ENCODE results near the gene KLRF2.
A peak's percentile ranks its signal among the peaks of the same experiment; 100 is the strongest.

The KLRF2 gene

DNA sequence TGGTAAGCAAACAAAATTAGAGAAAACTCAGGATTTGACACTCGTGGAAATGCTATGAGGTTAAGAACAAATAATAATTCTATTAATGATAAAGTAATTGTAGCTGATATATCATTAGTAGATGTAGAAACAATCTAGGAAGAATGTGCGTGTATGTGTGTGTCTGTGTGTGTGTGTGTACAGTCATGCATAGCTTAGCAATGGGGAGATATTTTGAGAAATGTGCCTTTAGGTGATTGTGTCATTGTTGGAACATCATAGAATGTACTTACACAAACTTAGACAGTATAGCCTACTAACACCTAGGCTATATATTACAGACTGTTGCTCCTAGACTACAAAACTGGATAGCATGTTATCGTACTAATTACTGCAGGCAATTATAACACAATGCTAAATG lies 45.6 kb downstream of the KLRF2 start:
- TF ChIP-seq POU2F2 (IDR thresholded peaks at IDR 0.05; ENCODE audit: low read depth, low read length) (no peak), POLR2A (IDR thresholded peaks at IDR 0.05; ENCODE audit: low read depth, low read length) (no peak), POLR2AphosphoS5 (IDR thresholded peaks at IDR 0.05; ENCODE audit: low read depth, low read length) (no peak), PAX5 (IDR thresholded peaks at IDR 0.05; ENCODE audit: insufficient read depth, low read length, severe bottlenecking) (no peak), TAF1 (IDR thresholded peaks at IDR 0.05; ENCODE audit: low read depth, low read length) (no peak), SPI1 (IDR thresholded peaks at IDR 0.05; ENCODE audit: low read depth, low read length) (no peak)
- DNase-seq (ENCODE audit: insufficient read length, low spot score), result no peak
- FAIRE-seq, result peak; percentile 77

DNA sequence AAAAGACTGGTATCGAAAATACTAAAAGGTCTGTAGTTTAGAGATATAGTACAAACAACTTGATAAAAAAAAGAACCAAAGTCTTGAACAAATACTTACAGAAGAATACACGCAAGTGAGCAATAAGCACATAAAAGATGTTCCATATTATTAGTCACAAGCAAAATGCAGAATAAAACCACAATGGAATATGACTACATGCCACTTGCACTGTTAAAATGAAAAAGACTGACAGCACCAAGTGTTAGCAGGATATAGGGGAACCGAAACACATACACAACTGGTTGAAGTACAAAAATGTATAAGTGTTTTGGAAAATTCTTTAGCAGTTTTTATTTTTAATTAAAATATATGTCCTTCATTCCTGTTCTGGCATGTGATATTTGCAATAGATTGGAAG lies 47.3 kb downstream of the KLRF2 start:
- TF ChIP-seq SPI1 (IDR thresholded peaks at IDR 0.05; ENCODE audit: low read depth, low read length) (peak; percentile 28; the same call in 1 of the 2 replicates), POU2F2 (IDR thresholded peaks at IDR 0.05; ENCODE audit: low read depth, low read length) (no peak), PAX5 (IDR thresholded peaks at IDR 0.05; ENCODE audit: insufficient read depth, low read length, severe bottlenecking) (no peak), POLR2AphosphoS5 (IDR thresholded peaks at IDR 0.05; ENCODE audit: low read depth, low read length) (no peak), TAF1 (IDR thresholded peaks at IDR 0.05; ENCODE audit: low read depth, low read length) (no peak)
- no peak for DNase-seq (ENCODE audit: insufficient read length, low spot score)
- no peak for FAIRE-seq

DNA sequence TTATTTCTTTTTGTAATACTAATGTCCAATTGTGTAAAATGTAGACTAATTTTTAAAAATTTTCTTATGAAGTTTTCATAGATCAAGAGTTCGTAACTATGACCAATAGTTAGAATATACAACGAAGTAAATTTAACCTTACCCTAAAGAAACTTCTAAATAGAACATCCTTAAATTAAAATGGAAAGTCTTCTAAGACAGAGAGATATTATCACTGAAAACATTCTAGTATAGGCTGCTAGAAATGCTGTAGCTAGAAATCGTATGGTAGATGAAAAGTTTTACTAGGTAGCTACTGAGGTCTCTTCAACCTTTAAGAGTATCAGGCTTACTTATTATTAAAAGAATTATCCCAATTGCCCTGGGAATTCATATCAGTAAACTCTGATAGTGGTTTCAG lies 50.0 kb downstream of the KLRF2 start:
- FAIRE-seq, result no peak
- DNase-seq (ENCODE audit: insufficient read length, low spot score), result no peak
- TF ChIP-seq PAX5 (IDR thresholded peaks at IDR 0.05; ENCODE audit: insufficient read depth, low read length, severe bottlenecking) (no peak), POLR2A (IDR thresholded peaks at IDR 0.05; ENCODE audit: low read depth, low read length) (no peak), POLR2AphosphoS5 (IDR thresholded peaks at IDR 0.05; ENCODE audit: low read depth, low read length) (no peak), POU2F2 (IDR thresholded peaks at IDR 0.05; ENCODE audit: low read depth, low read length) (no peak)

DNA sequence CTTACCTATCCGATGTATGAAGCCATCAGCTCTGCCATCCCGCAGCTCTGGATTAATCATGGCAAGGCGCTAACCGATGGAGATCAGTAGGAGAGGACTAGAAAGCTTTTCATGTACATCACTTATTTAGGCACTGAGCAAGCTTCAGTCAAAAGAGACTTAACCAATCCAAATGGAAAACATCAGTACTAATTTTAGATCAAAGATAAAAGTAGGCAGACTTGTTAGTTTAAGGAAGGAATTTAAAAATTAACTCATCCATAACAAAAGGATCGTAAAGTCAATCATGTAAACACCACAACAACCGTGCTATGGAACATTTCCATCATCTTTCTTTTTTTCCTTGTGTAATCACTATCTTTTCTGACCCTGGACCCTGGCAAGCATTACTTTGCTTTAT lies 51.0 kb downstream of the KLRF2 start, which contains the start of gene CLEC2A:
TSS of gene CLEC2A (minus strand) at position 101 of the 400 bp plus-strand sequence. CDS start at position 60, 41 bp downstream.
- TF ChIP-seq POLR2A (IDR thresholded peaks at IDR 0.05; ENCODE audit: low read depth, low read length) (no peak), POU2F2 (IDR thresholded peaks at IDR 0.05; ENCODE audit: low read depth, low read length) (no peak), TAF1 (IDR thresholded peaks at IDR 0.05; ENCODE audit: low read depth, low read length) (no peak), PAX5 (IDR thresholded peaks at IDR 0.05; ENCODE audit: insufficient read depth, low read length, severe bottlenecking) (no peak), SPI1 (IDR thresholded peaks at IDR 0.05; ENCODE audit: low read depth, low read length) (no peak), POLR2AphosphoS5 (IDR thresholded peaks at IDR 0.05; ENCODE audit: low read depth, low read length) (no peak)
- no peak for FAIRE-seq

DNA sequence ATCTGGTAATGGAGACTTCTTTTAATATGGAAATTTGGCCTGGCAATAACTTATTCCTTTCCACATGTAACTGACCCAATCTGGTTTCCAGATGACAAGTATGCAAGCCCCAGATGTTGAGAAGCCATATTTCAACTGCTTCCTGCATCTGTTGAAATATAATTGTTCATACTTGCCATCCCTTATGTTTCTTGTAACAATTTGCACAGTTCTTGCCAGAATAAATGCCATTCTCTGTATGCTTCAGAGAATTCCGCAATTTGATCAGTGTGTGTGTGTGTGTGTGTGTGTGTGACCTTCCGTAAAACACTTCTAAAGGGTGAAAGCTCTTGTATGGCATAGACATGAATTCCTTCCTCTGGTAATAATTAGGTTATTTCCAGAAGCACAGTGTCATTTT lies 52.7 kb downstream of the KLRF2 start:
- FAIRE-seq, result no peak
- TF ChIP-seq POLR2A (IDR thresholded peaks at IDR 0.05; ENCODE audit: low read depth, low read length) (no peak), SPI1 (IDR thresholded peaks at IDR 0.05; ENCODE audit: low read depth, low read length) (no peak), POU2F2 (IDR thresholded peaks at IDR 0.05; ENCODE audit: low read depth, low read length) (no peak), TAF1 (IDR thresholded peaks at IDR 0.05; ENCODE audit: low read depth, low read length) (no peak), PAX5 (IDR thresholded peaks at IDR 0.05; ENCODE audit: insufficient read depth, low read length, severe bottlenecking) (no peak), POLR2AphosphoS5 (IDR thresholded peaks at IDR 0.05; ENCODE audit: low read depth, low read length) (no peak)
- no peak for DNase-seq (ENCODE audit: insufficient read length, low spot score)

More for the DNA sequence above, 51.0 kb downstream of the KLRF2 start, which contains the start of gene CLEC2A:
- DNase-seq (ENCODE audit: insufficient read length, low spot score), result no peak

DNA sequence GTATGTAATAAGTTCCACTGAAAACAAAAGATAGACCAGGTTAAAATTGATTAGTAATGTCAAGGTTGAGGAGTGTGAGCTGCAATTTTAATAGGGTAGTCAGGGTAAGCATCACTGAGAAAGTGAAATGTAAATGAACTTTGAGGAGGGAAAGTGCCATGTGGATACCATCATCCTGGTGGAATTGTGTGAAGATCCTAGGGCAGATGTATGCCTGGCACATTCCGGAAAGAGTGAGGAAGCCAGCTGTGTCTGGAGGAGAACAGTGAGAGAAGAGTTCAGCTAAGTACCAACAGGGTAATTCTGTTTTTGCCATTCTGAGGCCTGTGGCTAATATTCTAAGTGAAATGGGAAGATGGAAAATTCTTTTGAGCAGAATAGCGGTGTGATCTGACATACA lies 53.7 kb downstream of the KLRF2 start:
- TF ChIP-seq POLR2AphosphoS5 (IDR thresholded peaks at IDR 0.05; ENCODE audit: low read depth, low read length) (no peak), POU2F2 (IDR thresholded peaks at IDR 0.05; ENCODE audit: low read depth, low read length) (no peak), SPI1 (IDR thresholded peaks at IDR 0.05; ENCODE audit: low read depth, low read length) (no peak), PAX5 (IDR thresholded peaks at IDR 0.05; ENCODE audit: insufficient read depth, low read length, severe bottlenecking) (no peak), POLR2A (IDR thresholded peaks at IDR 0.05; ENCODE audit: low read depth, low read length) (no peak), TAF1 (IDR thresholded peaks at IDR 0.05; ENCODE audit: low read depth, low read length) (no peak)
- DNase-seq (ENCODE audit: insufficient read length, low spot score) (no peak), FAIRE-seq (no peak)

DNA sequence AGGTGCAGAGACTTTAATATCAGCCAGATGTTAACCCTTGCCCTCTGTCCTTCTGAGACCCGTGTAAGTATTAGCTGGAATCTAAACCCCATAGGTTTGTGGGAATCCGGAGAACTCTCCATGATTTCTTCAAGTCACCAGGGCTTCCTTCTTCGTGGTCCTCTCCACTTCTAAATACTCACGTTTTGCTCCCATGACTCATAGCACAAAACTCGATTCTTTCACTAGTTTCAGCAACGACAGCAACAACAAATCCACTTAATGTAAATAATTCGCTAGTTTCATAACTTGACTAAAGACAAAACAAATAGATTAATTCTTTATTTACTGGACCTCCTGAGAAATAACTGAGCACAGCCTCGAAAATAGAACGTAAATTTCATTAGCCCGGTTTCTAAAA lies 55.3 kb downstream of the KLRF2 start:
- DNase-seq (ENCODE audit: insufficient read length, low spot score) (no peak), FAIRE-seq (no peak)
- TF ChIP-seq POLR2A (IDR thresholded peaks at IDR 0.05; ENCODE audit: low read depth, low read length) (no peak), TAF1 (IDR thresholded peaks at IDR 0.05; ENCODE audit: low read depth, low read length) (no peak), POU2F2 (IDR thresholded peaks at IDR 0.05; ENCODE audit: low read depth, low read length) (no peak), PAX5 (IDR thresholded peaks at IDR 0.05; ENCODE audit: insufficient read depth, low read length, severe bottlenecking) (no peak), SPI1 (IDR thresholded peaks at IDR 0.05; ENCODE audit: low read depth, low read length) (no peak)

DNA sequence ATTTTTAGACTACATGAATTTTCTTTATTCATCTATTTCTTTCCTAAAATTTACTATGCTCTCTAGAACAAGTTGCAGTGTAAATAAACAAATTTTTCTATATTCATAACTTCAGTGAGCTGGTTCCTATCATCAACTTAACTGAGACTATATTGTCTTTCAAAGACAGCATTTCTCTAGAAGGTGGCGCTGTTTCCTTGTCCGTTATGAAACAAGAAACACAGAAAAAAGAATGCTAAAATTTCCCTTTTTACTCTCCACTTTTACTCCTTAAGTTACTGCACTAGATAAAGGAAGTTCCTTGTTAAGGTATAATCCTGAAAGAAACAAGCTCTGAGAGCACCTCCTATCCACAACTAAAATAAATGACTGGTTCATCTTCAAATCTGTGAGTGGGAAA lies 59.1 kb downstream of the KLRF2 start:
- FAIRE-seq, result no peak
- DNase-seq (ENCODE audit: insufficient read length, low spot score), result no peak
- TF ChIP-seq POLR2AphosphoS5 (IDR thresholded peaks at IDR 0.05; ENCODE audit: low read depth, low read length), result no peak
- no peak for TF ChIP-seq POLR2A (IDR thresholded peaks at IDR 0.05; ENCODE audit: low read depth, low read length)
- no peak for TF ChIP-seq TAF1 (IDR thresholded peaks at IDR 0.05; ENCODE audit: low read depth, low read length)
- no peak for TF ChIP-seq POU2F2 (IDR thresholded peaks at IDR 0.05; ENCODE audit: low read depth, low read length)
- TF ChIP-seq PAX5 (IDR thresholded peaks at IDR 0.05; ENCODE audit: insufficient read depth, low read length, severe bottlenecking), result no peak
- no peak for TF ChIP-seq SPI1 (IDR thresholded peaks at IDR 0.05; ENCODE audit: low read depth, low read length)

DNA sequence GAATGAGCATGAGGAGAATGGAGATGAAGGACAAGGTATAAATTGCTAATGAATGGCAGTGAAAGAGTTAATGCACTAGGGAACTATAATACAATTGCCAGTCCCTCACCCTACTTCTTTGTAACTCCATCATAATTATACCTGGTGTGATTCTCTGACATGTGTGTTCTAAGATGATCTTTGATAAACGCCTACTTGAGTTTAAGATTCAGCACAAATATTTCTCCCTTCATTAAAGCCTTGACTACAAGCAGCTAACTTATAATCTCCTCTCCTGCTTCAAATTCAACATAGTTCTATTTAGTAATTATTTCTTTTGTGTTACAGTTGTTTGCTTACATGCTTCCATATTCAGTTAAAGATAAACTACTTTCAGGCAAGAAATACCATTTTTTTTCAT lies 60.5 kb downstream of the KLRF2 start:
- no peak for DNase-seq (ENCODE audit: insufficient read length, low spot score)
- TF ChIP-seq TAF1 (IDR thresholded peaks at IDR 0.05; ENCODE audit: low read depth, low read length) (no peak), POLR2A (IDR thresholded peaks at IDR 0.05; ENCODE audit: low read depth, low read length) (no peak), POU2F2 (IDR thresholded peaks at IDR 0.05; ENCODE audit: low read depth, low read length) (no peak), SPI1 (IDR thresholded peaks at IDR 0.05; ENCODE audit: low read depth, low read length) (no peak), POLR2AphosphoS5 (IDR thresholded peaks at IDR 0.05; ENCODE audit: low read depth, low read length) (no peak), PAX5 (IDR thresholded peaks at IDR 0.05; ENCODE audit: insufficient read depth, low read length, severe bottlenecking) (no peak)
- FAIRE-seq, result no peak

DNA sequence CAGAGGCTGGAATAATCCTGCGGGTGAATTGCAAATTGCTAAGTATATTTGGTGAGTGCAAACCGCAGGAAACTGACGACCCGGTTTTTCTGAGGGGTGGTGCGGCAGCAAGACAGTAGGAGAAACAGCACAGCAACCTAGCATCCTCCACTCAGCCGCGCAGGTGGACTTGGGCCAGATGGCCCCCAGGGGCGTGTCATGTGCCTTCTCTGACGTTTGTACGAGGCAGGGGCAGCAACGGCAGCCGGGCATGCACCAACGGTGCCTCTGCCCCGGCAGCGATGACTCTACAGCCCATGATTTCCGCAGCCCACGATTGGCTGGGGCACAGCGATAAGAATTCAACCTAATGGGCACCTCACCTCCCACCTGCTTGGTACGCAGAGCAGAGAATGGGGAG lies 62.0 kb downstream of the KLRF2 start:
- DNase-seq (ENCODE audit: insufficient read length, low spot score) (no peak), FAIRE-seq (no peak)
- TF ChIP-seq POU2F2 (IDR thresholded peaks at IDR 0.05; ENCODE audit: low read depth, low read length) (no peak), POLR2AphosphoS5 (IDR thresholded peaks at IDR 0.05; ENCODE audit: low read depth, low read length) (no peak), SPI1 (IDR thresholded peaks at IDR 0.05; ENCODE audit: low read depth, low read length) (no peak), PAX5 (IDR thresholded peaks at IDR 0.05; ENCODE audit: insufficient read depth, low read length, severe bottlenecking) (no peak), POLR2A (IDR thresholded peaks at IDR 0.05; ENCODE audit: low read depth, low read length) (no peak), TAF1 (IDR thresholded peaks at IDR 0.05; ENCODE audit: low read depth, low read length) (no peak)

All from GM12891 (cell line).